ENCODE measurements around the gene ZNF138.
"Not testable (repeated sequence)": the region's sequence is repeated elsewhere in the genome, so short reads cannot be mapped to it uniquely, and the experiment has no call there.

Gene ZNF138

DNA sequence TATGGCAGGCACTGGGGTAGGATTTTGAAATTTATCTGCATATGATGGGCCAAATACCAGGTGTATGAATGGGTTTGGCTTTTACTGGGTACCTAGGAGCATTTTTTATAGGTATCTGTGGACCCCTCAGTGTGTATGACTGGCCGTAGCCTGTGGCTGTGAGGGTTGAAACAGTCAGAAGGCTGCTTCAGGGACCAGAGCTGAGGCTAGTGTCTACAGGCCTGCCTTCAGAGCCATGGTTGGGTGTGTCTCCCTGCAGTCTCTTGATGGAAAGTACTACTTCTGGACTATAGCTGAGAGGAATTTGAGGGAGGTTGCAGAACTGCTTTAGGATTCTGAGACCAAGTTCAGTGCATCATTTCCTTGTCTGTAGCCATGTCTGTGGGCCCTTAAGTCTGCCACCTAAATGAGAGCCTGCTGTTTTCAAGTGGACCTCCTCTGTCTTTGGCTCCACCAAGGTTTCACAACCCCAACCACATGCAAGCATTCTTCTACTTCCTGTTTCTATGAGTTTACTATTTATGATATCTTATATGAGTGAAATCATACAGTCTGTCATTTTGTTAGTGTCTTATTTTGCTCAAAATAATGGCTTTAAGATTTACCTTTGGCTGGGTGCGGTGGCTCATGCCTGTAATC, 19.9 kb upstream of the ZNF138 start:
- TF ChIP-seq, protein P1, sequence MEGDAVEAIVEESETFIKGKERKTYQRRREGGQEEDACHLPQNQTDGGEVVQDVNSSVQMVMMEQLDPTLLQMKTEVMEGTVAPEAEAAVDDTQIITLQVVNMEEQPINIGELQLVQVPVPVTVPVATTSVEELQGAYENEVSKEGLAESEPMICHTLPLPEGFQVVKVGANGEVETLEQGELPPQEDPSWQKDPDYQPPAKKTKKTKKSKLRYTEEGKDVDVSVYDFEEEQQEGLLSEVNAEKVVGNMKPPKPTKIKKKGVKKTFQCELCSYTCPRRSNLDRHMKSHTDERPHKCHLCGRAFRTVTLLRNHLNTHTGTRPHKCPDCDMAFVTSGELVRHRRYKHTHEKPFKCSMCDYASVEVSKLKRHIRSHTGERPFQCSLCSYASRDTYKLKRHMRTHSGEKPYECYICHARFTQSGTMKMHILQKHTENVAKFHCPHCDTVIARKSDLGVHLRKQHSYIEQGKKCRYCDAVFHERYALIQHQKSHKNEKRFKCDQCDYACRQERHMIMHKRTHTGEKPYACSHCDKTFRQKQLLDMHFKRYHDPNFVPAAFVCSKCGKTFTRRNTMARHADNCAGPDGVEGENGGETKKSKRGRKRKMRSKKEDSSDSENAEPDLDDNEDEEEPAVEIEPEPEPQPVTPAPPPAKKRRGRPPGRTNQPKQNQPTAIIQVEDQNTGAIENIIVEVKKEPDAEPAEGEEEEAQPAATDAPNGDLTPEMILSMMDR (IDR thresholded peaks at IDR 0.05; ENCODE audit: low read depth, low read length): no peak
- no peak overlapping the region for H3K4me3 ChIP-seq (replicated peaks in 1 of 2; ENCODE audit: low read depth in 2 of 2, low read length in 2 of 2)
- no peak for DNase-seq (ENCODE audit: low read depth in 2 of 2)

DNA sequence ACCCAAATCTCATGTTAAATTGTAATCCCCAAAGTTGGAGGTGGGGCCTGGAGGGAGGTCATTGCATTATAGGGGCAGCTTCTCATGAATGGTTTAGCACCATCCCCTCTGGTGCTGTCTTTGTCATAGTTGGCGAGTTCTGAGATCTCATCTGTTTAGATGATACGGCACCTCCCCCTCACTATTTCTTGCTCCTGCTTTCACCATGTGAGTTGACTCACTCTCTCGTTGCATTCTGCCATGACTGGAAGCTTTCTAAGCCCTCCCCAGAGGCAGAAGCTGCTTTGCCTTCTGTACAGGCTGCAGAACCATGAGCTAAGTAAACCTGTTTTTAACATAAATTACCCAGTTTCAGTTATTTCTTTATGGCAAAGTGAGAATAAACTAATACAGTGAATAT, 18.9 kb upstream of the ZNF138 start:
- TF ChIP-seq, protein P1 (IDR thresholded peaks at IDR 0.05; ENCODE audit: low read depth, low read length): no peak
- no peak overlapping the region for H3K4me3 ChIP-seq (replicated peaks in 1 of 2; ENCODE audit: low read depth in 2 of 2, low read length in 2 of 2)
- DNase-seq (ENCODE audit: low read depth in 2 of 2): peak in 1 of 2 donors; percentile 9

DNA sequence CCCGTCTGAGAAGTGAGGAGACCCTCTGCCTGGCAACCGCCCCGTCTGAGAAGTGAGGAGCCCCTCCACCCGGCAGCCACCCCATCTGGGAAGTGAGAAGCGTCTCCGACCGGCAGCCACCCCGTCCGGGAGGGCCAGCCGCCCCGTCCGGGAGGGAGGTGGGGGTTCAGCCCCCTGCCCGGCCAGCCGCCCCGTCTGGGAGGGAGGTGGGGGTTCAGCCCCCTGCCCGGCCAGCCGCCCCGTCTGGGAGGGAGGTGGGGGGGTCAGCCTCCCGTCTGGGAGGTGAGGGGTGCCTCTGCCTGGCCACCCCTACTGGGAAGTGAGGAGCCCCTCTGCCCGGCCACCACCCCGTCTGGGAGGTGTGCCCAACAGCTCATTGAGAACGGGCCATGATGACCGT, 9.4 kb upstream of the ZNF138 start:
- DNase-seq (ENCODE audit: low read depth in 2 of 2); H3K4me3 ChIP-seq (replicated peaks in 1 of 2; ENCODE audit: low read depth in 2 of 2, low read length in 2 of 2): not testable (repeated sequence)

DNA sequence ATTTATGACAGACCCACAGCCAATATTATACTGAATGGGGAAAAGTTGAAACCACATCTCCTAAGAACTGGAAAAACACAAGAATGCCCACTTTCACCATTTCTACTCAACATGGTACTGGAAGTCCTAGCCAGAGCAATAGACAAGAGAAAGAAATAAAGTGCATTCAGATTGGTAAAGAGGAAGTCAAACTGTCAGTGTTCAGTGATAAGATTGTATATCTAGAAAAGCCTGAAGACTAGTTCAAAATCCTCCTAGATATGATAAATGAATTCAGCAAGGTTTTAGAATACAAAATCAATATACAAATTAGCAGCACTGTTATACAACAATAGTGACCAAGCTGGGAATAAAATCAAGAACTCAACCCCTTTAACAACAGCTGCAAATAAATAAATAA, 6.9 kb upstream of the ZNF138 start:
- TF ChIP-seq, protein P1 (IDR thresholded peaks at IDR 0.05; ENCODE audit: low read depth, low read length): no peak
- H3K4me3 ChIP-seq (replicated peaks in 1 of 2; ENCODE audit: low read depth in 2 of 2, low read length in 2 of 2): no peak overlapping the region
- no peak for DNase-seq (ENCODE audit: low read depth in 2 of 2)

DNA sequence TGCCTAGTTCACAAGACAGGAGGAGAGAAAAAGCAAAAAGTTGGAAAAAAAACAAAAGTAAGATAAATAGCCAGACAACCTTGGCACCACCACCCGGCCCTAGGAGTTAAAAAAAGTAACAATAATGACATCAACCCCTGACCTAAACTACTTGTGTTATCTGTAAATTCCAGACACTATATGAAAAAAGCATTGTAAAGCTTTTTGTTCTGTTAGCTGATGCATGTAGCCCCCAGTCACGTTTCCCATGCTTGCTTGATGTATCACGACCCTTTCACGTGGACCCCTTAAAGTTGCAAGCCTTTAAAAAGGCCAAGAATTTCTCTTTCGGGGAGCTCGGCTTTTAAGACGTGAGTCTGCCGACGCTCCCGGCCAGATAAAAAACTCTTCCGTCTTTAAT, 5.0 kb upstream of the ZNF138 start:
- DNase-seq (ENCODE audit: low read depth in 2 of 2); H3K4me3 ChIP-seq (replicated peaks in 1 of 2; ENCODE audit: low read depth in 2 of 2, low read length in 2 of 2): not testable (repeated sequence)

DNA sequence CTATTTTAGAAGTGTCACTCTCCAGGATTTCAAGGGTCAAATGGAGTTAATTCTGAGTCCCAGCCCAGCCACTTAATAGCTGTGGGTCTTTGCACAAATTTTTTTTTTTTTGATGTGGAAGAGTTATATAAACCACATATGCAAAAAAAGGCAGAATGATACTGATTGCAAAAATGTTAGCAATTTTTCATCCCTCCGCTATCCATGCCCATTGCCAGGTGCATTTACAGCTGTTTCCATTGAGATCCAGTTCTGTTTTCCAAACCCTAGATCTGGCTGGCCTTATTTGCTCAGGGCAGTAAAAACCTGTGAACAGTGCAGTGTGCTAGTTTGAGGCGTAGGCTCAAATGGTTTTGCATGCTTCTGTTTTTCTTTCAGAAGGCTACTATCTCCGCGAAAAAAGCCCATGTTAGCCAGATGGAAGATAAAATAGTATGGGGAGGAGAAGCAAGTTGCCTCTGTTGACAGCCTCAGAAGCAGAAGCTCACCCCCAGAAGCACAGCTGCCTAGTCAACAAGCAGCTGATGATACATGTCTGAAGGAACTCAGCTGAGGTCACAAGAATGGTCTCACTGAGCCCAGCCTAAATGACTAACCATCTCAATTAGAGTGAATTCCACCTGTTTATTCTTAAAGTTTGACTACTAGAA, 997 bp upstream of the ZNF138 start:
- H3K4me3 ChIP-seq (replicated peaks in 1 of 2; ENCODE audit: low read depth in 2 of 2, low read length in 2 of 2): no peak overlapping the region
- TF ChIP-seq, protein P1 (IDR thresholded peaks at IDR 0.05; ENCODE audit: low read depth, low read length): no peak
- DNase-seq (ENCODE audit: low read depth in 2 of 2): peak in 1 of 2 donors; percentile 1

DNA sequence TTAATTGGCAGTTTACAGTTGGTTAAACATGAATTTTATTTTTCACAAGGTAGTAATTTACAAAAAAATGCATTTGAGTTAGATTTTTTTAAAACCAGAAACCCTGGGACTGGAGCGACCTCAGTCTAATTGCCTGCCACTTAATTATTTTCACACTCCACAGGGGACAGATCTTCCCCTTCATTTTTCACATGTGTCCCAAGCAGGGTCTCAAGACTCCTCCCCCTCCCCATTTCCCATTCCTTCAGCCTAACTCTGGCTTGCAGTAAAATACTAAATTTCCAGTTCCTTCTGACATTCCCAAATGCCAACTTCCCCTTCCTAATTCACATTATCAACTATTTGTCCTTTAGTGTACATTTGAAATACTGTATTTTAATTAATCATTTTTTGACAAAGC, 948 bp downstream of the ZNF138 start:
- no peak for DNase-seq (ENCODE audit: low read depth in 2 of 2)
- TF ChIP-seq, protein P1 (IDR thresholded peaks at IDR 0.05; ENCODE audit: low read depth, low read length): no peak
- peak overlapping the region; percentile 64 to 86 for H3K4me3 ChIP-seq (replicated peaks in 1 of 2; ENCODE audit: low read depth in 2 of 2, low read length in 2 of 2)

DNA sequence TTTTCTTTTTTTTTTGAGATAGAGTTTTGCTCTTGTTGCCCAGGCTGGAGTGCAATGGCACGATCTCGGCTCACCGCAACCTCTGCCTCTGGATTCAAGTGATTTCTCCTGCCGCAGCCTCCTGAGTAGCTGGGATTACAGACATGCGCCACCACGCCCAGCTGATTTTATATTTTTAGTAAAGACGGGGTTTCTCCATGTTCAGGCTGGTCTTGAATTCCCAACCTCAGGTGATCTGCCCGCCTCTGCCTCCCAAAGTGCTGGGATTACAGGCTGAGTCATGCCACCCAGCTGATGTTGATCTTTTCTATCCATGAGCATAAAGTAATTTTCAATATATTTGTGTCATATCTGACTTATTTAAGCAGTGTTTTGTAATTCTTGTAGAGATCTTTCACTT, 4.9 kb downstream of the ZNF138 start:
- not testable (repeated sequence) for H3K4me3 ChIP-seq (replicated peaks in 1 of 2; ENCODE audit: low read depth in 2 of 2, low read length in 2 of 2)

More for the DNA sequence above, 4.9 kb downstream of the ZNF138 start:
- not testable (repeated sequence) for DNase-seq (ENCODE audit: low read depth in 2 of 2)

Measured in cardiac fibroblast (primary cell).